Measurements from ENCODE around the gene TRDN. TPM values are rescaled to one million over a fixed set of nuclear protein-coding genes. Genes with fewer than 3 reads are reported as not detected.

The TRDN gene
- total and polyA plus RNA-seq, 4 experiments from 2014 or later: not detected

GRCh38 chr6:123207967-123208510 is 428.7 kb downstream of the TRDN start:
- no peaks in the 10 kb centered on the region for H3K4me1 ChIP-seq (ENCODE audit: insufficient read depth, low read length)
- H3K36me3 ChIP-seq (ENCODE audit: insufficient read depth, low read length): no peaks in the 10 kb centered on the region
- no peak overlapping the region for H3K27ac ChIP-seq (ENCODE audit: low read depth, low read length)
- H3K4me3 ChIP-seq (ENCODE audit: low read length in 2 of 2): no peak overlapping the region
- H3K27me3 ChIP-seq (ENCODE audit: insufficient read depth, low read length): no peaks in the 10 kb centered on the region
- intact Hi-C loops (cut with micrococcal nuclease): no loop called here
- Mint-ChIP-seq H3K4me3 (no peak overlapping the region), H3K27me3 (no peaks in the 10 kb centered on the region), H3K27ac (no peak overlapping the region), H3K36me3 (no peaks in the 10 kb centered on the region), H3K4me1 (no peaks in the 10 kb centered on the region), H3K9me3 (peaks cover 0 to 14% (median under 1%) of the 10 kb centered on the region in 8 donors)
- H3K9me3 ChIP-seq (ENCODE audit: control insufficient read depth in 1 of 2, low read length in 2 of 2): no peaks in the 10 kb centered on the region
- POLR2A ChIA-PET (ENCODE audit: partially characterized antibody): no interaction called here
- no peak for DNase-seq
- CTCF ChIA-PET (ENCODE audit: partially characterized antibody): no interaction called here

- H3K9me3 ChIP-seq (ENCODE audit: control insufficient read depth in 1 of 2, low read length in 2 of 2): no peaks in the 10 kb centered on the region
- Mint-ChIP-seq H3K4me3 (no peak overlapping the region), H3K27ac (no peak overlapping the region), H3K9me3 (peaks cover 0 to 20% (median 10%) of the 10 kb centered on the region in 8 donors), H3K36me3 (no peaks in the 10 kb centered on the region), H3K4me1 (no peaks in the 10 kb centered on the region), H3K27me3 (no peaks in the 10 kb centered on the region)
- H3K4me1 ChIP-seq (ENCODE audit: insufficient read depth, low read length): no peaks in the 10 kb centered on the region
- POLR2A ChIA-PET (ENCODE audit: partially characterized antibody): no interaction called here
- no peaks in the 10 kb centered on the region for H3K36me3 ChIP-seq (ENCODE audit: insufficient read depth, low read length)
- no peak overlapping the region for H3K4me3 ChIP-seq (ENCODE audit: low read length in 2 of 2)
- CTCF ChIA-PET (ENCODE audit: partially characterized antibody): no interaction called here
- H3K27ac ChIP-seq (ENCODE audit: low read depth, low read length): no peak overlapping the region
- no peaks in the 10 kb centered on the region for H3K27me3 ChIP-seq (ENCODE audit: insufficient read depth, low read length)
- intact Hi-C loops (cut with micrococcal nuclease): no loop called here
- no peak for DNase-seq
Measured at GRCh38 chr6:123203928-123204327, 432.8 kb downstream of the TRDN start.

- CTCF ChIA-PET (ENCODE audit: partially characterized antibody): no interaction called here
- Mint-ChIP-seq H3K36me3 (no peaks in the 10 kb centered on the region), H3K4me3 (no peak overlapping the region), H3K4me1 (no peaks in the 10 kb centered on the region), H3K27me3 (no peaks in the 10 kb centered on the region), H3K9me3 (peaks cover 0 to 26% (median 12%) of the 10 kb centered on the region in 8 donors), H3K27ac (no peak overlapping the region)
- Histone ChIP-seq H3K27ac (ENCODE audit: low read depth, low read length) (no peak overlapping the region), H3K36me3 (ENCODE audit: insufficient read depth, low read length) (no peaks in the 10 kb centered on the region), H3K4me1 (ENCODE audit: insufficient read depth, low read length) (no peaks in the 10 kb centered on the region), H3K4me3 (ENCODE audit: low read length in 2 of 2) (no peak overlapping the region), H3K9me3 (ENCODE audit: control insufficient read depth in 1 of 2, low read length in 2 of 2) (no peaks in the 10 kb centered on the region), H3K27me3 (ENCODE audit: insufficient read depth, low read length) (no peaks in the 10 kb centered on the region)
- DNase-seq: no peak
- intact Hi-C loops (cut with micrococcal nuclease): no loop called here
- POLR2A ChIA-PET (ENCODE audit: partially characterized antibody): no interaction called here
Measured at GRCh38 chr6:123201869-123202372, 434.8 kb downstream of the TRDN start.

GRCh38 chr6:123193298-123193697 is 443.5 kb downstream of the TRDN start:
- no peaks in the 10 kb centered on the region for H3K4me1 ChIP-seq (ENCODE audit: insufficient read depth, low read length)
- no peak overlapping the region for H3K4me3 Mint-ChIP-seq
- H3K27me3 Mint-ChIP-seq: no peaks in the 10 kb centered on the region
- intact Hi-C loops (cut with micrococcal nuclease): no loop called here
- peaks cover 0 to 10% (median 2%) of the 10 kb centered on the region in 8 donors for H3K9me3 Mint-ChIP-seq
- H3K27ac ChIP-seq (ENCODE audit: low read depth, low read length): no peak overlapping the region
- ChIA-PET POLR2A (ENCODE audit: partially characterized antibody) (no interaction called here), CTCF (ENCODE audit: partially characterized antibody) (no interaction called here)
- no peak overlapping the region for H3K27ac Mint-ChIP-seq
- no peaks in the 10 kb centered on the region for H3K9me3 ChIP-seq (ENCODE audit: control insufficient read depth in 1 of 2, low read length in 2 of 2)
- H3K4me1 Mint-ChIP-seq: no peaks in the 10 kb centered on the region
- no peak for DNase-seq
- H3K4me3 ChIP-seq (ENCODE audit: low read length in 2 of 2): no peak overlapping the region
- H3K36me3 ChIP-seq (ENCODE audit: insufficient read depth, low read length): no peaks in the 10 kb centered on the region
- H3K27me3 ChIP-seq (ENCODE audit: insufficient read depth, low read length): no peaks in the 10 kb centered on the region
- no peaks in the 10 kb centered on the region for H3K36me3 Mint-ChIP-seq

- no peak overlapping the region for H3K4me3 Mint-ChIP-seq
- intact Hi-C loops (cut with micrococcal nuclease): no loop called here
- H3K9me3 ChIP-seq (ENCODE audit: control insufficient read depth in 1 of 2, low read length in 2 of 2): no peaks in the 10 kb centered on the region
- no peaks in the 10 kb centered on the region for H3K27me3 Mint-ChIP-seq
- H3K9me3 Mint-ChIP-seq: peaks cover 0 to 18% (median 8%) of the 10 kb centered on the region in 8 donors
- H3K36me3 ChIP-seq (ENCODE audit: insufficient read depth, low read length): no peaks in the 10 kb centered on the region
- H3K27ac ChIP-seq (ENCODE audit: low read depth, low read length): no peak overlapping the region
- no peak overlapping the region for H3K27ac Mint-ChIP-seq
- no peaks in the 10 kb centered on the region for H3K27me3 ChIP-seq (ENCODE audit: insufficient read depth, low read length)
- no peaks in the 10 kb centered on the region for H3K4me1 Mint-ChIP-seq
- no peaks in the 10 kb centered on the region for H3K4me1 ChIP-seq (ENCODE audit: insufficient read depth, low read length)
- DNase-seq: no peak
- ChIA-PET POLR2A (ENCODE audit: partially characterized antibody) (no interaction called here), CTCF (ENCODE audit: partially characterized antibody) (no interaction called here)
- H3K4me3 ChIP-seq (ENCODE audit: low read length in 2 of 2): no peak overlapping the region
- no peaks in the 10 kb centered on the region for H3K36me3 Mint-ChIP-seq
Measured at GRCh38 chr6:123189816-123190215, 446.9 kb downstream of the TRDN start.

GRCh38 chr6:123182998-123183397 is 453.8 kb downstream of the TRDN start:
- POLR2A ChIA-PET (ENCODE audit: partially characterized antibody): no interaction called here
- Mint-ChIP-seq H3K9me3 (peaks cover 0 to 25% (median 17%) of the 10 kb centered on the region in 8 donors), H3K4me1 (no peaks in the 10 kb centered on the region), H3K27ac (no peak overlapping the region), H3K4me3 (no peak overlapping the region), H3K36me3 (no peaks in the 10 kb centered on the region), H3K27me3 (no peaks in the 10 kb centered on the region)
- Histone ChIP-seq H3K4me1 (ENCODE audit: insufficient read depth, low read length) (no peaks in the 10 kb centered on the region), H3K27ac (ENCODE audit: low read depth, low read length) (no peak overlapping the region), H3K36me3 (ENCODE audit: insufficient read depth, low read length) (no peaks in the 10 kb centered on the region), H3K9me3 (ENCODE audit: control insufficient read depth in 1 of 2, low read length in 2 of 2) (no peaks in the 10 kb centered on the region), H3K4me3 (ENCODE audit: low read length in 2 of 2) (no peak overlapping the region), H3K27me3 (ENCODE audit: insufficient read depth, low read length) (no peaks in the 10 kb centered on the region)
- CTCF ChIA-PET (ENCODE audit: partially characterized antibody): no interaction called here
- DNase-seq: no peak
- intact Hi-C loops (cut with micrococcal nuclease): no loop called here

- H3K36me3 ChIP-seq (ENCODE audit: insufficient read depth, low read length): no peaks in the 10 kb centered on the region
- POLR2A ChIA-PET (ENCODE audit: partially characterized antibody): no interaction called here
- DNase-seq: no peak
- Mint-ChIP-seq H3K4me3 (no peak overlapping the region), H3K9me3 (peaks cover 0 to 10% (median 5%) of the 10 kb centered on the region in 8 donors), H3K4me1 (no peaks in the 10 kb centered on the region), H3K36me3 (no peaks in the 10 kb centered on the region), H3K27me3 (no peaks in the 10 kb centered on the region), H3K27ac (no peak overlapping the region)
- H3K27me3 ChIP-seq (ENCODE audit: insufficient read depth, low read length): no peaks in the 10 kb centered on the region
- H3K4me1 ChIP-seq (ENCODE audit: insufficient read depth, low read length): no peaks in the 10 kb centered on the region
- intact Hi-C loops (cut with micrococcal nuclease): no loop called here
- CTCF ChIA-PET (ENCODE audit: partially characterized antibody): no interaction called here
- no peaks in the 10 kb centered on the region for H3K9me3 ChIP-seq (ENCODE audit: control insufficient read depth in 1 of 2, low read length in 2 of 2)
- no peak overlapping the region for H3K27ac ChIP-seq (ENCODE audit: low read depth, low read length)
- H3K4me3 ChIP-seq (ENCODE audit: low read length in 2 of 2): no peak overlapping the region
Measured at GRCh38 chr6:123176706-123177105, 460.0 kb downstream of the TRDN start.

Measured in CD4-positive, alpha-beta memory T cell (primary cell).